Measurements from ENCODE around the gene PTRH2. TPM values are rescaled to one million over a fixed set of nuclear protein-coding genes. Genes with fewer than 3 reads are reported as not detected.

The PTRH2 gene
- total RNA-seq, 2 experiments from 2014 or later, result 6.5 to 7.3 TPM

DNA sequence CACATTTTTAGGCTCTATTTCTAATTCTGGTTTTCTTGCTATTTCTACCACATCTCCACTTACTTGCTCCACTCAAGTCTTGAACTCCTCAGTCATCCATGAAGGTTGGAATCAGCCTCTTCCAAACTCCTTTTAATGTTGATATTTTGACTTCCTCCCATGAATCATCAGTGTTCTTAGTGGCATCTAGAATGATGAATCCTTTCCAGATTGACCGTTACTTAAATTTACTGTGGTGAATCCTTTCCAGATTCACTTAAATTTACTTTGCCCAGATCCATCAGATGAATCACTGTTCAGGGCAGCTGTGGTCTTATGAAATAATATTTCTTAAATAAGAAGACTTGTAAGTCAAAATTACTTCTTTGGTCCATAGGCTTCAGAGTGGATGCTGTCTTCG lies 55.1 kb downstream of the PTRH2 start:
- Mint-ChIP-seq H3K9me3 (no peaks in the 10 kb centered on the region), H3K4me1 (ENCODE audit: low read depth) (peaks cover 46% of the 10 kb centered on the region), H3K36me3 (ENCODE audit: low read depth) (peaks cover 92% of the 10 kb centered on the region), H3K27ac (no peak overlapping the region), H3K4me3 (no peak overlapping the region), H3K27me3 (no peaks in the 10 kb centered on the region)
- Histone ChIP-seq H3K27me3 (ENCODE audit: control insufficient read depth in 1 of 2, insufficient read depth in 2 of 2, low read length in 2 of 2) (no peaks in the 10 kb centered on the region), H3K9me3 (ENCODE audit: control insufficient read depth in 1 of 2, insufficient read depth in 1 of 2, low read length in 2 of 2) (no peaks in the 10 kb centered on the region), H3K36me3 (ENCODE audit: insufficient read depth, low read length) (peaks cover 83% of the 10 kb centered on the region), H3K4me1 (ENCODE audit: insufficient read depth, low read length) (peaks cover 3% of the 10 kb centered on the region), H3K27ac (ENCODE audit: low read depth in 1 of 2, low read length in 2 of 2) (no peak overlapping the region), H3K4me3 (ENCODE audit: low read length) (no peak overlapping the region)
- ATAC-seq (ENCODE audit: poor library complexity), result no peak
- TF ChIP-seq, protein P1, sequence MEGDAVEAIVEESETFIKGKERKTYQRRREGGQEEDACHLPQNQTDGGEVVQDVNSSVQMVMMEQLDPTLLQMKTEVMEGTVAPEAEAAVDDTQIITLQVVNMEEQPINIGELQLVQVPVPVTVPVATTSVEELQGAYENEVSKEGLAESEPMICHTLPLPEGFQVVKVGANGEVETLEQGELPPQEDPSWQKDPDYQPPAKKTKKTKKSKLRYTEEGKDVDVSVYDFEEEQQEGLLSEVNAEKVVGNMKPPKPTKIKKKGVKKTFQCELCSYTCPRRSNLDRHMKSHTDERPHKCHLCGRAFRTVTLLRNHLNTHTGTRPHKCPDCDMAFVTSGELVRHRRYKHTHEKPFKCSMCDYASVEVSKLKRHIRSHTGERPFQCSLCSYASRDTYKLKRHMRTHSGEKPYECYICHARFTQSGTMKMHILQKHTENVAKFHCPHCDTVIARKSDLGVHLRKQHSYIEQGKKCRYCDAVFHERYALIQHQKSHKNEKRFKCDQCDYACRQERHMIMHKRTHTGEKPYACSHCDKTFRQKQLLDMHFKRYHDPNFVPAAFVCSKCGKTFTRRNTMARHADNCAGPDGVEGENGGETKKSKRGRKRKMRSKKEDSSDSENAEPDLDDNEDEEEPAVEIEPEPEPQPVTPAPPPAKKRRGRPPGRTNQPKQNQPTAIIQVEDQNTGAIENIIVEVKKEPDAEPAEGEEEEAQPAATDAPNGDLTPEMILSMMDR (IDR thresholded peaks at IDR 0.05), result no peak
- ChIA-PET POLR2A (no interaction called here), CTCF (no interaction called here)
- DNase-seq, result no peak
- intact Hi-C loops (cut with DNase I, micrococcal nuclease), result no loop called here

DNA sequence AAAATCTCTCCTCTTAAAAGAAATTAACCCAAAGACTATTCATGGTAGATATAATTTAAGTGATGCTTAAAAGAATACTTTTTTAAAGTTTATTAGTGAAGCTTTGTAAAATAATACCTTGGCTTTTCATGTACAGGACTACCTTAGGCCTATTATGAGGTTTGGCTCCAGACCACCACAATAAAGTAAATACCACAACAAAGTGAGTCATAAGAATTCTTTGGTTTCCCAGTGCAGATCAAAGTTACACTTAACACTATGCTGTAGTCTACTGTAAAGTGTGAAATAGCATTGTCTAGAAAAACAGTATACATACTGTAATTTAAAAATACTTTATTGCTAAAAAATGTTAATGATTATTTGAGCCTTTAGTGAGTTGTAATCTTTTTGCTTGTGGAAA lies 55.9 kb downstream of the PTRH2 start:
- DNase-seq, result peak in 3 of 14 experiments; percentile 27 to 45 (median 27)
- H3K27ac Mint-ChIP-seq, result no peak overlapping the region

DNA sequence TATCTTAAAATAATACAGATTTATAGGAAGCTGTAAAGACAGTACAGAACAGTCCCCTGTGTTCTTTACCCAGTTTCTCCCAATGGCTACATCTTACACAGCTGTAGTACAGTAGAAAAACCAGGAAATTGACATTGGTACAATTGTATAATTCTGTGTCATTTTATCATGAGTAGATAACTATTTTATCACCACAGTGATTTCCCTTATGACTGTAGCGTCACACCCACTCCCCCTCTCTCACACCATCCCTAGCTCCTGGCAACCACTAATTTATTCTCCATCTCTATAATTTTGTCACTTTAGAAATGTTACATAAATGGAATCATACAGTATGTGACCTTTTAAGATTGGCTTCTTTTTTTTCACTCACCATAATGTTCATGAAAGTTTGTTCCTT lies 56.6 kb downstream of the PTRH2 start:
- no peak for ATAC-seq (ENCODE audit: poor library complexity)
- H3K36me3 Mint-ChIP-seq (ENCODE audit: low read depth), result peaks cover 92% of the 10 kb centered on the region
- H3K4me1 Mint-ChIP-seq (ENCODE audit: low read depth), result peaks cover 53% of the 10 kb centered on the region
- TF ChIP-seq, protein P1 (IDR thresholded peaks at IDR 0.05), result no peak
- POLR2A ChIA-PET, result interaction anchor here (0.9 kb wide), 1 partner anchor 32 kb away, joined by 7 read pairs; no protein-coding TSS in a partner anchor
- no peak for DNase-seq
- no peak overlapping the region for H3K27ac ChIP-seq (ENCODE audit: low read depth in 1 of 2, low read length in 2 of 2)
- intact Hi-C loops (cut with DNase I, micrococcal nuclease), result no loop called here
- no peaks in the 10 kb centered on the region for H3K27me3 ChIP-seq (ENCODE audit: control insufficient read depth in 1 of 2, insufficient read depth in 2 of 2, low read length in 2 of 2)
- no peak overlapping the region for H3K4me3 ChIP-seq (ENCODE audit: low read length)
- no peak overlapping the region for H3K27ac Mint-ChIP-seq
- no peaks in the 10 kb centered on the region for H3K9me3 ChIP-seq (ENCODE audit: control insufficient read depth in 1 of 2, insufficient read depth in 1 of 2, low read length in 2 of 2)
- peaks cover 83% of the 10 kb centered on the region for H3K36me3 ChIP-seq (ENCODE audit: insufficient read depth, low read length)
- no peak overlapping the region for H3K4me3 Mint-ChIP-seq
- CTCF ChIA-PET, result interaction anchor here (1.3 kb wide), 1 partner anchor 9 kb away, joined by 3 read pairs; no protein-coding TSS in a partner anchor
- peaks cover 3% of the 10 kb centered on the region for H3K4me1 ChIP-seq (ENCODE audit: insufficient read depth, low read length)
- no peaks in the 10 kb centered on the region for H3K9me3 Mint-ChIP-seq
- H3K27me3 Mint-ChIP-seq, result no peaks in the 10 kb centered on the region

More for the DNA sequence above, 55.9 kb downstream of the PTRH2 start:
- ChIA-PET POLR2A (no interaction called here), CTCF (interaction anchor here (1.3 kb wide), 1 partner anchor 8 kb away, joined by 3 read pairs; no protein-coding TSS in a partner anchor)
- H3K4me3 Mint-ChIP-seq, result no peak overlapping the region
- peaks cover 3% of the 10 kb centered on the region for H3K4me1 ChIP-seq (ENCODE audit: insufficient read depth, low read length)
- H3K4me3 ChIP-seq (ENCODE audit: low read length), result no peak overlapping the region
- peak; percentile 48 for ATAC-seq (ENCODE audit: poor library complexity)
- intact Hi-C loops (cut with DNase I, micrococcal nuclease), result no loop called here
- H3K27me3 ChIP-seq (ENCODE audit: control insufficient read depth in 1 of 2, insufficient read depth in 2 of 2, low read length in 2 of 2), result no peaks in the 10 kb centered on the region
- no peaks in the 10 kb centered on the region for H3K9me3 Mint-ChIP-seq
- peaks cover 94% of the 10 kb centered on the region for H3K36me3 Mint-ChIP-seq (ENCODE audit: low read depth)
- H3K4me1 Mint-ChIP-seq (ENCODE audit: low read depth), result peaks cover 53% of the 10 kb centered on the region
- TF ChIP-seq, protein P1 (IDR thresholded peaks at IDR 0.05), result no peak
- no peaks in the 10 kb centered on the region for H3K27me3 Mint-ChIP-seq
- no peak overlapping the region for H3K27ac ChIP-seq (ENCODE audit: low read depth in 1 of 2, low read length in 2 of 2)
- no peaks in the 10 kb centered on the region for H3K9me3 ChIP-seq (ENCODE audit: control insufficient read depth in 1 of 2, insufficient read depth in 1 of 2, low read length in 2 of 2)
- H3K36me3 ChIP-seq (ENCODE audit: insufficient read depth, low read length), result peaks cover 83% of the 10 kb centered on the region
